ENCODE data around the gene CCDC24.

CCDC24 gene

GRCh38 chr1:43981135-43981491, 10.3 kb upstream of the CCDC24 start:
- DNase-seq = no peak

GRCh38 chr1:43981636-43982035, 9.8 kb upstream of the CCDC24 start:
- DNase-seq = no peak

GRCh38 chr1:43982241-43982640, 9.2 kb upstream of the CCDC24 start:
- no peak for DNase-seq

- DNase-seq = no peak
Observed at GRCh38 chr1:43982808-43983207, 8.6 kb upstream of the CCDC24 start.

- no peak for DNase-seq
Observed at GRCh38 chr1:43983253-43983899, 8.0 kb upstream of the CCDC24 start.

GRCh38 chr1:43984855-43985254, 6.5 kb upstream of the CCDC24 start:
- no peak for DNase-seq

- no peak for DNase-seq
Observed at GRCh38 chr1:43985984-43986595, 5.3 kb upstream of the CCDC24 start.

- DNase-seq = no peak
Observed at GRCh38 chr1:43986712-43987111, 4.7 kb upstream of the CCDC24 start.

- DNase-seq = no peak
Observed at GRCh38 chr1:43987159-43987902, 4.1 kb upstream of the CCDC24 start.

GRCh38 chr1:43990271-43991199, 864 bp upstream of the CCDC24 start:
- no peak for DNase-seq

GRCh38 chr1:43991200-43991475, 261 bp upstream of the CCDC24 start:
- no peak for DNase-seq

- no peak for DNase-seq
Observed at GRCh38 chr1:43992232-43992995, 1.0 kb downstream of the CCDC24 start.

GRCh38 chr1:43993206-43993914, 2.0 kb downstream of the CCDC24 start:
- no peak for DNase-seq

- no peak for DNase-seq
Observed at GRCh38 chr1:43994071-43994470, 2.7 kb downstream of the CCDC24 start.

- no peak for DNase-seq
Observed at GRCh38 chr1:43994794-43995790, 3.7 kb downstream of the CCDC24 start.

GRCh38 chr1:43995984-43996732, 4.8 kb downstream of the CCDC24 start:
- DNase-seq = no peak

GRCh38 chr1:43996733-43997115, 5.3 kb downstream of the CCDC24 start:
- no peak for DNase-seq

GRCh38 chr1:43997295-43997999, 6.0 kb downstream of the CCDC24 start:
- DNase-seq = no peak

- no peak for DNase-seq
Observed at GRCh38 chr1:43998000-43998378, 6.6 kb downstream of the CCDC24 start.

Measured in activated CD4-positive, alpha-beta T cell treated with anti-CD3 and anti-CD28 coated beads, Interleukin-2, amount 50 U/mL, for 4 hours (primary cell).